ENCODE results near the gene EHHADH.

EHHADH gene

GRCh38 chr3:185197068-185197467 lies 56.8 kb downstream of the EHHADH start:
- DNase-seq (ENCODE audit: low read depth), result no peak

- DNase-seq (ENCODE audit: low read depth), result no peak
Observed at GRCh38 chr3:185195652-185196051, 58.2 kb downstream of the EHHADH start.

GRCh38 chr3:185188816-185189215 lies 65.0 kb downstream of the EHHADH start:
- DNase-seq (ENCODE audit: low read depth), result no peak

- DNase-seq (ENCODE audit: low read depth), result no peak
Observed at GRCh38 chr3:185187391-185187790, 66.5 kb downstream of the EHHADH start.

- no peak for DNase-seq (ENCODE audit: low read depth)
Observed at GRCh38 chr3:185176750-185177359, 77.0 kb downstream of the EHHADH start.

- no peak for DNase-seq (ENCODE audit: low read depth)
Observed at GRCh38 chr3:185175370-185175987, 78.4 kb downstream of the EHHADH start.

- DNase-seq (ENCODE audit: low read depth), result no peak
Observed at GRCh38 chr3:185172086-185173049, 81.5 kb downstream of the EHHADH start.

- DNase-seq (ENCODE audit: low read depth), result no peak
Observed at GRCh38 chr3:185164428-185165217, 89.2 kb downstream of the EHHADH start.

GRCh38 chr3:185162634-185163033 lies 91.2 kb downstream of the EHHADH start:
- no peak for DNase-seq (ENCODE audit: low read depth)

- no peak for DNase-seq (ENCODE audit: low read depth)
Observed at GRCh38 chr3:185161761-185162160, 92.1 kb downstream of the EHHADH start.

GRCh38 chr3:185157347-185157746 lies 96.5 kb downstream of the EHHADH start:
- no peak for DNase-seq (ENCODE audit: low read depth)

GRCh38 chr3:185155678-185156077 lies 98.2 kb downstream of the EHHADH start:
- no peak for DNase-seq (ENCODE audit: low read depth)

GRCh38 chr3:185153861-185154629 lies 99.8 kb downstream of the EHHADH start:
- DNase-seq (ENCODE audit: low read depth), result no peak

GRCh38 chr3:185153171-185153771 lies 100.6 kb downstream of the EHHADH start:
- DNase-seq (ENCODE audit: low read depth), result no peak

GRCh38 chr3:185152410-185153170 lies 101.3 kb downstream of the EHHADH start, which contains the start of gene C3orf70:
Gene C3orf70, minus strand, starts transcription at chr3:185153060. Its CDS starts 237 bp downstream, at chr3:185152823.
- no peak for DNase-seq (ENCODE audit: low read depth)

- DNase-seq (ENCODE audit: low read depth), result no peak
Observed at GRCh38 chr3:185151964-185152409, 101.9 kb downstream of the EHHADH start.

- no peak for DNase-seq (ENCODE audit: low read depth)
Observed at GRCh38 chr3:185151101-185151963, 102.5 kb downstream of the EHHADH start.

GRCh38 chr3:185150561-185150960 lies 103.3 kb downstream of the EHHADH start:
- no peak for DNase-seq (ENCODE audit: low read depth)

GRCh38 chr3:185149591-185149990 lies 104.3 kb downstream of the EHHADH start:
- no peak for DNase-seq (ENCODE audit: low read depth)
